ENCODE measurements around the gene FBXO3.
"Not testable (repeated sequence)": the region's sequence is repeated elsewhere in the genome, so short reads cannot be mapped to it uniquely, and the experiment has no call there.

Gene FBXO3

GRCh38 chr11:33773987-33774735 lies at the start of gene FBXO3:
Gene FBXO3, minus strand, starts transcription at chr11:33774520. Its CDS starts 23 bp downstream, at chr11:33774497.
- peak; percentile 95 for DNase-seq (ENCODE audit: low spot score)

- DNase-seq (ENCODE audit: low spot score): not testable (repeated sequence)
Observed at GRCh38 chr11:33822981-33823380, 48.7 kb upstream of the FBXO3 start.

GRCh38 chr11:33819278-33820035 lies 45.1 kb upstream of the FBXO3 start:
- DNase-seq (ENCODE audit: low spot score): no peak

- peak; percentile 86 for DNase-seq (ENCODE audit: low spot score)
Observed at GRCh38 chr11:33808228-33808828, 34.0 kb upstream of the FBXO3 start.

- DNase-seq (ENCODE audit: low spot score): no peak
Observed at GRCh38 chr11:33804471-33804870, 30.2 kb upstream of the FBXO3 start.

- peak; percentile 42 for DNase-seq (ENCODE audit: low spot score)
Observed at GRCh38 chr11:33802194-33802950, 28.1 kb upstream of the FBXO3 start.

GRCh38 chr11:33801821-33802193 lies 27.5 kb upstream of the FBXO3 start:
- no peak for DNase-seq (ENCODE audit: low spot score)

GRCh38 chr11:33797879-33798278 lies 23.6 kb upstream of the FBXO3 start:
- DNase-seq (ENCODE audit: low spot score): no peak

- no peak for DNase-seq (ENCODE audit: low spot score)
Observed at GRCh38 chr11:33790040-33790439, 15.7 kb upstream of the FBXO3 start.

- DNase-seq (ENCODE audit: low spot score): not testable (repeated sequence)
Observed at GRCh38 chr11:33788095-33788494, 13.8 kb upstream of the FBXO3 start.

- DNase-seq (ENCODE audit: low spot score): no peak
Observed at GRCh38 chr11:33787076-33787475, 12.8 kb upstream of the FBXO3 start.

GRCh38 chr11:33785609-33786008 lies 11.3 kb upstream of the FBXO3 start:
- DNase-seq (ENCODE audit: low spot score): no peak

- DNase-seq (ENCODE audit: low spot score): no peak
Observed at GRCh38 chr11:33779849-33780528, 5.7 kb upstream of the FBXO3 start.

GRCh38 chr11:33778675-33779074 lies 4.4 kb upstream of the FBXO3 start:
- DNase-seq (ENCODE audit: low spot score): no peak

GRCh38 chr11:33777906-33778305 lies 3.6 kb upstream of the FBXO3 start:
- DNase-seq (ENCODE audit: low spot score): no peak

GRCh38 chr11:33775832-33776470 lies 1.6 kb upstream of the FBXO3 start:
- no peak for DNase-seq (ENCODE audit: low spot score)

- no peak for DNase-seq (ENCODE audit: low spot score)
Observed at GRCh38 chr11:33775467-33775807, 1.1 kb upstream of the FBXO3 start.

GRCh38 chr11:33774736-33775466 lies 581 bp upstream of the FBXO3 start:
- peak; percentile 8 for DNase-seq (ENCODE audit: low spot score)

GRCh38 chr11:33773404-33773986 lies 825 bp downstream of the FBXO3 start:
- peak; percentile 16 for DNase-seq (ENCODE audit: low spot score)

- no peak for DNase-seq (ENCODE audit: low spot score)
Observed at GRCh38 chr11:33772870-33773269, 1.4 kb downstream of the FBXO3 start.
